GM19372 (cell line): ENCODE results near the gene ART4.

Source experiments
- ATAC-seq: cut with Tn5 transposase; IDR thresholded peaks from one replicate; pipeline ENCODE4 v1.9.1; 2021; ENCODE audit warnings: mild to moderate bottlenecking, low read depth, moderate library complexity; ENCODE audit not compliant: unreplicated experiment

ART4 gene

GRCh38 chr12:14853961-14854360, 10.6 kb upstream of the ART4 start:
- ATAC-seq = no peak

GRCh38 chr12:14852880-14853279, 9.6 kb upstream of the ART4 start:
- ATAC-seq = no peak

GRCh38 chr12:14850929-14851663, 7.8 kb upstream of the ART4 start:
- peak; percentile 54 for ATAC-seq

GRCh38 chr12:14849661-14850060, 6.3 kb upstream of the ART4 start:
- no peak for ATAC-seq

- no peak for ATAC-seq
Observed at GRCh38 chr12:14846876-14847580, 3.7 kb upstream of the ART4 start.

- ATAC-seq = no peak
Observed at GRCh38 chr12:14846042-14846587, 2.8 kb upstream of the ART4 start.

- ATAC-seq = no peak
Observed at GRCh38 chr12:14845350-14845750, 2.0 kb upstream of the ART4 start.

GRCh38 chr12:14844401-14844800, 1.1 kb upstream of the ART4 start:
- no peak for ATAC-seq

GRCh38 chr12:14842315-14842714, 1.0 kb downstream of the ART4 start:
- no peak for ATAC-seq

- no peak for ATAC-seq
Observed at GRCh38 chr12:14841761-14842160, 1.6 kb downstream of the ART4 start.

GRCh38 chr12:14840616-14841015, 2.7 kb downstream of the ART4 start:
- no peak for ATAC-seq

- ATAC-seq = no peak
Observed at GRCh38 chr12:14839262-14839661, 4.1 kb downstream of the ART4 start.

GRCh38 chr12:14836336-14837210, 6.8 kb downstream of the ART4 start:
- ATAC-seq = no peak

GRCh38 chr12:14834509-14834908, 8.8 kb downstream of the ART4 start:
- no peak for ATAC-seq

GRCh38 chr12:14833952-14834351, 9.4 kb downstream of the ART4 start:
- ATAC-seq = no peak

GRCh38 chr12:14833336-14833735, 10.0 kb downstream of the ART4 start:
- ATAC-seq = no peak

- peak; percentile 86 for ATAC-seq
Observed at GRCh38 chr12:14828892-14829291, 14.4 kb downstream of the ART4 start.

- ATAC-seq = no peak
Observed at GRCh38 chr12:14827043-14827442, 16.3 kb downstream of the ART4 start.

GRCh38 chr12:14826491-14826890, 16.8 kb downstream of the ART4 start:
- no peak for ATAC-seq

- no peak for ATAC-seq
Observed at GRCh38 chr12:14825256-14825655, 18.1 kb downstream of the ART4 start.
